Measurements from ENCODE around the gene NLGN3. TPM values are rescaled to one million over a fixed set of nuclear protein-coding genes. Genes with fewer than 3 reads are reported as not detected.

The NLGN3 gene
- total RNA-seq, 2 donors from 2014 or later, result 0.19 to 0.98 TPM

GRCh38 chrX:71181558-71181909 is 36.9 kb downstream of the NLGN3 start:
- no peak for DNase-seq (ENCODE audit: low spot score)
- H3K4me1 ChIP-seq, result peaks cover 0 to 6% of the 10 kb centered on the region in 2 donors
- H3K4me3 ChIP-seq, result peak overlapping the region; percentile 33 to 43
- H3K27me3 ChIP-seq, result no peaks in the 10 kb centered on the region
- H3K27ac ChIP-seq, result peak overlapping the region; percentile 73 to 86
- H3K9me3 ChIP-seq, result no peaks in the 10 kb centered on the region
- H3K36me3 ChIP-seq, result no peaks in the 10 kb centered on the region
- TF ChIP-seq CTCF (IDR thresholded peaks at IDR 0.05), result no peak

GRCh38 chrX:71181910-71182799 is 37.5 kb downstream of the NLGN3 start:
- TF ChIP-seq CTCF (IDR thresholded peaks at IDR 0.05), result no peak
- no peaks in the 10 kb centered on the region for H3K27me3 ChIP-seq
- peaks cover 0 to 6% of the 10 kb centered on the region in 2 donors for H3K4me1 ChIP-seq
- no peaks in the 10 kb centered on the region for H3K9me3 ChIP-seq
- H3K27ac ChIP-seq, result peak overlapping the region; percentile 74 to 86
- DNase-seq (ENCODE audit: low spot score), result peak; percentile 93
- peak overlapping the region; percentile 33 to 43 for H3K4me3 ChIP-seq
- no peaks in the 10 kb centered on the region for H3K36me3 ChIP-seq

- Histone ChIP-seq H3K4me1 (peaks cover 0 to 6% of the 10 kb centered on the region in 2 donors), H3K9me3 (no peaks in the 10 kb centered on the region), H3K27ac (peak overlapping the region; percentile 72 to 74), H3K27me3 (no peaks in the 10 kb centered on the region), H3K36me3 (no peaks in the 10 kb centered on the region), H3K4me3 (no peak overlapping the region)
- DNase-seq (ENCODE audit: low spot score), result no peak
- no peak for TF ChIP-seq CTCF (IDR thresholded peaks at IDR 0.05)
Measured at GRCh38 chrX:71182871-71183270, 38.2 kb downstream of the NLGN3 start.

GRCh38 chrX:71183341-71183740 is 38.7 kb downstream of the NLGN3 start:
- no peak overlapping the region for H3K4me3 ChIP-seq
- H3K9me3 ChIP-seq, result no peaks in the 10 kb centered on the region
- H3K4me1 ChIP-seq, result peaks cover 0 to 6% of the 10 kb centered on the region in 2 donors
- TF ChIP-seq CTCF (IDR thresholded peaks at IDR 0.05), result no peak
- no peaks in the 10 kb centered on the region for H3K36me3 ChIP-seq
- H3K27ac ChIP-seq, result no peak overlapping the region
- DNase-seq (ENCODE audit: low spot score), result no peak
- no peaks in the 10 kb centered on the region for H3K27me3 ChIP-seq

- no peak for TF ChIP-seq CTCF (IDR thresholded peaks at IDR 0.05)
- no peak for DNase-seq (ENCODE audit: low spot score)
- Histone ChIP-seq H3K4me1 (peaks cover 0 to 6% of the 10 kb centered on the region in 2 donors), H3K9me3 (no peaks in the 10 kb centered on the region), H3K4me3 (no peak overlapping the region), H3K27me3 (no peaks in the 10 kb centered on the region), H3K27ac (no peak overlapping the region), H3K36me3 (no peaks in the 10 kb centered on the region)
Measured at GRCh38 chrX:71184092-71184491, 39.5 kb downstream of the NLGN3 start.

All from right atrium auricular region (tissue), 2 donors.